ENCODE measurements around the gene C9orf57. TPM values are rescaled to one million over a fixed set of nuclear protein-coding genes. Genes with fewer than 3 reads are reported as not detected.

Gene C9orf57
- total RNA-seq, 4 donors from 2014 or later, result not detected

DNA sequence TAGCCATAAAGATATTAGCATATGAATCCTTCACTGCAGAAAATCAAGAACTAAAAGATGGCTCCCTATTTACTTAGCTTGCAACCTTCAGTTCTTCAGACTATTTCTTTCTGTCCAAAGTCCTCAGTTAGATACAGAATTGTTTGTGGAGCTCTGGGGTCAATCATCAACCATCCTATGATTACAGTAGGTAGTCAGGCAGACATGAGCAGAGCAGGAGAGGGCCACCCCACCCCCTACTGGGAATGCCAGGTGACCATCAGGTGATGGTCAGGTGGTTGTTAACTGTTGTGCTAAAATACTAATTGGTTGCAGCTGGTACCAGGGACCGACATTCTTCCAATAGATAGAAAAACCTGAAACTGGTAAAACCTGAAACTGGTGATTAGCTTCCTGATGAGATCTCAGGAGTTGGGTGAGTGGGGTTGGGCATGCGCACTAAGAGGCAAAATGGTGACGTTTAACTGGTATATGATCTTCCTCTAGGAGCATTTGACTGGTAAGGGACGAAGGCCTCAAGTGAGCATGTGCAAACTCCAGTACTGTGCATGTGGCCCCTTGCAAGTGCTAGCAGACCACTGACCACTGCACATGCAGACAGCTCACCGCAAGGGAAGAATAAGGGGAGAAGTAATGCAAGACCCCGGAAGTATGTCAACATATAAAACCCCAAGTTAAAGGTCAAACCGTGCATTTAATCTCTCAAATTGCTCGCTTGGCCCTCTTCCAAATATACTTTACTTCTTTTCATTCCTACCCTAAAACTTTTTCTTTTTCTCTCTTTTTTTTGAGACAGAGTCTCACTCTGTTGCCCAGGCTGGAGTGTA is 13.6 kb downstream of the C9orf57 start:
- no peak overlapping the region for H3K27ac ChIP-seq
- TF ChIP-seq, protein P1, sequence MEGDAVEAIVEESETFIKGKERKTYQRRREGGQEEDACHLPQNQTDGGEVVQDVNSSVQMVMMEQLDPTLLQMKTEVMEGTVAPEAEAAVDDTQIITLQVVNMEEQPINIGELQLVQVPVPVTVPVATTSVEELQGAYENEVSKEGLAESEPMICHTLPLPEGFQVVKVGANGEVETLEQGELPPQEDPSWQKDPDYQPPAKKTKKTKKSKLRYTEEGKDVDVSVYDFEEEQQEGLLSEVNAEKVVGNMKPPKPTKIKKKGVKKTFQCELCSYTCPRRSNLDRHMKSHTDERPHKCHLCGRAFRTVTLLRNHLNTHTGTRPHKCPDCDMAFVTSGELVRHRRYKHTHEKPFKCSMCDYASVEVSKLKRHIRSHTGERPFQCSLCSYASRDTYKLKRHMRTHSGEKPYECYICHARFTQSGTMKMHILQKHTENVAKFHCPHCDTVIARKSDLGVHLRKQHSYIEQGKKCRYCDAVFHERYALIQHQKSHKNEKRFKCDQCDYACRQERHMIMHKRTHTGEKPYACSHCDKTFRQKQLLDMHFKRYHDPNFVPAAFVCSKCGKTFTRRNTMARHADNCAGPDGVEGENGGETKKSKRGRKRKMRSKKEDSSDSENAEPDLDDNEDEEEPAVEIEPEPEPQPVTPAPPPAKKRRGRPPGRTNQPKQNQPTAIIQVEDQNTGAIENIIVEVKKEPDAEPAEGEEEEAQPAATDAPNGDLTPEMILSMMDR (IDR thresholded peaks at IDR 0.05), result no peak
- no peak for TF ChIP-seq POLR2A (IDR thresholded peaks at IDR 0.05)
- no peak for TF ChIP-seq EP300 (IDR thresholded peaks at IDR 0.05)
- no peak for TF ChIP-seq POLR2AphosphoS5 (IDR thresholded peaks at IDR 0.05)
- no peaks in the 10 kb centered on the region for H3K9me3 ChIP-seq
- H3K27me3 ChIP-seq, result no peaks in the 10 kb centered on the region
- no peak overlapping the region for H3K4me3 ChIP-seq
- WGBS, 2 donors (ENCODE audit: low coverage in 1 of 2), result 72 to 88% methylated on average over 5 of the region's 8 CpGs
- no peaks in the 10 kb centered on the region for H3K4me1 ChIP-seq
- no peak for ATAC-seq
- H3K36me3 ChIP-seq, result no peaks in the 10 kb centered on the region

DNA sequence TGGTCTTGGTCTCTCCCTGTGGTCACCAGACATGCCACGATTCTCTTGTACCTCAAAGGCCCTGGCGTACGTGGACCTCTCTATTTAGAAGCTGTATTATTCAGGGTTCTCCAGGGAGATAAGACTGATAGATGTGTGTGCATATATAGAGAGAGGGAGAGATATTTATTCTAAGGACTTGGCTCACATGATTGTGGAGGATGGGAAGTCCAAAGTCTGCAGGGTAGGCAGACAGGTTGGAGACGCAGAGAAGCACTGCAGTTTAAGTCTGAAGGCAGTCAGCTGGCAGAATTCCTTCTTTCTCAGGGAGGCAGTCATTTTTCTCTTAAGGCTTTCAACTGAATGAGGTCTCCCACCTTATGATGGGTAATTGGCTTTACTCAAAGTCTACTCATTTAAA is 16.3 kb downstream of the C9orf57 start:
- no peak overlapping the region for H3K4me3 ChIP-seq
- H3K27me3 ChIP-seq, result no peaks in the 10 kb centered on the region
- ATAC-seq, result no peak
- no peak for TF ChIP-seq EP300 (IDR thresholded peaks at IDR 0.05)
- TF ChIP-seq, protein P1 (IDR thresholded peaks at IDR 0.05), result no peak
- no peak for TF ChIP-seq POLR2AphosphoS5 (IDR thresholded peaks at IDR 0.05)
- TF ChIP-seq POLR2A (IDR thresholded peaks at IDR 0.05), result no peak
- 53 to 77% methylated on average over 2 of the region's 4 CpGs for WGBS, 2 donors (ENCODE audit: low coverage in 1 of 2)
- no peaks in the 10 kb centered on the region for H3K36me3 ChIP-seq
- no peaks in the 10 kb centered on the region for H3K4me1 ChIP-seq
- no peak overlapping the region for H3K27ac ChIP-seq
- no peaks in the 10 kb centered on the region for H3K9me3 ChIP-seq

DNA sequence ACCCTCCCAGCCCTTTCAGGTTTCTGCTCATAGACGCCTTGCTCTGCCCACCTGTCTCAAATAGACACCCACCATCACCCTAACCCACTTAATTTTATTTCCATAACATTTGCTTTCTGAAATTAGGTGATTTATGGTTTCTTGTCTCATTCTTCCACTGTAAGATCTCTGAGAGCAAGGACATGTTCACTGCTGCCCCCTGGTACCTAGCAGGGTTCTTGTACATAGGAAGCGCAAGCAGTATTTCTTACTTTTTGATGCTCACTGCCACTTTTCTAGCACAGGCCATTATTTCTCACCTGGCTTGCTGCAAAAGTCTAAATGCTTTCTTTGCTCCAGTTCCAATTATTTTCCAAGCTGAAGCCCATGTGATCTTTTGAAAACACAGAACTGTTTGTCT is 16.8 kb downstream of the C9orf57 start:
- 96 to 100% methylated on average over 2 of the region's 2 CpGs for WGBS, 2 donors (ENCODE audit: low coverage in 1 of 2)
- Histone ChIP-seq H3K27ac (no peak overlapping the region), H3K9me3 (no peaks in the 10 kb centered on the region), H3K4me3 (no peak overlapping the region), H3K4me1 (no peaks in the 10 kb centered on the region), H3K27me3 (no peaks in the 10 kb centered on the region), H3K36me3 (no peaks in the 10 kb centered on the region)
- TF ChIP-seq POLR2A (IDR thresholded peaks at IDR 0.05) (no peak), POLR2AphosphoS5 (IDR thresholded peaks at IDR 0.05) (no peak), EP300 (IDR thresholded peaks at IDR 0.05) (no peak)
- TF ChIP-seq, protein P1 (IDR thresholded peaks at IDR 0.05), result no peak
- no peak for ATAC-seq

DNA sequence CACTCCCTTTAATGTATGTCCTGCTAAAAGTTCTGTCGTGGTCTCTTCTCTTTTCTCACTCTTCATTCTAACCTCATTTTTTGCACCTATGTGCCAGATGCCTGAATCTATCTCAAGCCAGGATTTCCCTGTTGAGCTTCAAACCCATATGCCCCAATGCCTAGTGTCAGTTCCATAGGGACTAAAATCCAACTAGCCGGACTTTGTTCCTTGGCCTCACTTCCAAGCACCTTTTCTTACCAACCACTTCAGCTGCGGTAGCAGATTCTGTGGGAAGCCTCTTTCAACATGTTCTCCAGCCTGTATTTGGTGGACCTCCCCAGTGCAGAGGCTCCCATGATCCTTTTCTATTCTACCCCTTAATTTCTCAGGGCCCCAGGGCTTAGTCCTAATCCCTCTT is 17.5 kb downstream of the C9orf57 start:
- Histone ChIP-seq H3K4me1 (no peaks in the 10 kb centered on the region), H3K27ac (no peak overlapping the region), H3K9me3 (no peaks in the 10 kb centered on the region), H3K36me3 (no peaks in the 10 kb centered on the region), H3K4me3 (no peak overlapping the region), H3K27me3 (no peaks in the 10 kb centered on the region)
- TF ChIP-seq, protein P1 (IDR thresholded peaks at IDR 0.05), result no peak
- TF ChIP-seq EP300 (IDR thresholded peaks at IDR 0.05) (no peak), POLR2A (IDR thresholded peaks at IDR 0.05) (no peak), POLR2AphosphoS5 (IDR thresholded peaks at IDR 0.05) (no peak)
- ATAC-seq, result no peak
- WGBS, 2 donors (ENCODE audit: low coverage in 1 of 2), result 81 to 97% methylated on average over 3 of the region's 3 CpGs

DNA sequence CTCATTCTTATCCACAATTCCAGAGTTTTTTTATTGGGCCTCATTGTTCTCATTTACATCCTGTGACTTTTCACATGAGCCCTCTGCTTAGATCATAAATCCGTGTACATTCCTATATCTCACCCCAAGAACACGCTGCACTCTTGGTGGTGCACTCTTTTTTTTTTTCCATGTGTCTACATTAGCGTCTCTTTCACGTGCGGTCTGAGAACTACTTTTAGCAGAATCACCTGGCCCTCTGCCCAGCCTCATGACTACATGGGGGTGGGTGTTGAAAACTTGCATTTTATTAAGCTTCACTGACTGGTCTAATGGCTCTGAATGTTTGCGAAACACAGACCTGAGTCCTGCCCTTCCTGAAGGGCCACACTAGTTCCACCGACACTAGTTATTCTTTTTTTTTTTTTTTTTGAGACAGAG is 18.6 kb downstream of the C9orf57 start:
- Histone ChIP-seq H3K27ac (no peak overlapping the region), H3K36me3 (no peaks in the 10 kb centered on the region), H3K4me3 (no peak overlapping the region), H3K27me3 (no peaks in the 10 kb centered on the region), H3K4me1 (no peaks in the 10 kb centered on the region), H3K9me3 (no peaks in the 10 kb centered on the region)
- ATAC-seq, result no peak
- 8 to 14% methylated on average over 5 to 7 of the region's 7 CpGs for WGBS, 2 donors (ENCODE audit: low coverage in 1 of 2)
- TF ChIP-seq EP300 (IDR thresholded peaks at IDR 0.05) (no peak), POLR2AphosphoS5 (IDR thresholded peaks at IDR 0.05) (peak; percentile 18)

Measured in gastroesophageal sphincter (tissue), 4 donors.